Breast epithelium (tissue), 3 donors: ENCODE results near the gene INPP5J.

Source experiments
- POLR2A ChIP-seq: fragments of 450-650 bp; IDR thresholded peaks from one replicate; pipeline ENCODE4 v1.6.1; 2016; ENCODE audit warnings: antibody characterized with exemption, mild to moderate bottlenecking, moderate library complexity
- POLR2AphosphoS5 ChIP-seq, 3 donors: sonication (generic); formaldehyde crosslinking; IDR thresholded peaks; one replicate each; pipeline ENCODE4 v1.6.1; 2017; ENCODE audit warnings: antibody characterized with exemption in 3 of 3
- TF ChIP-seq, protein P1 (sequence below), 3 donors: fragments of 450-650 bp; IDR thresholded peaks; one replicate each; pipeline ENCODE4 v1.5.1; 2016 to 2017; ENCODE audit warnings: antibody characterized with exemption in 3 of 3, mild to moderate bottlenecking in 3 of 3, moderate library complexity in 3 of 3

- TF ChIP-seq, protein P1, sequence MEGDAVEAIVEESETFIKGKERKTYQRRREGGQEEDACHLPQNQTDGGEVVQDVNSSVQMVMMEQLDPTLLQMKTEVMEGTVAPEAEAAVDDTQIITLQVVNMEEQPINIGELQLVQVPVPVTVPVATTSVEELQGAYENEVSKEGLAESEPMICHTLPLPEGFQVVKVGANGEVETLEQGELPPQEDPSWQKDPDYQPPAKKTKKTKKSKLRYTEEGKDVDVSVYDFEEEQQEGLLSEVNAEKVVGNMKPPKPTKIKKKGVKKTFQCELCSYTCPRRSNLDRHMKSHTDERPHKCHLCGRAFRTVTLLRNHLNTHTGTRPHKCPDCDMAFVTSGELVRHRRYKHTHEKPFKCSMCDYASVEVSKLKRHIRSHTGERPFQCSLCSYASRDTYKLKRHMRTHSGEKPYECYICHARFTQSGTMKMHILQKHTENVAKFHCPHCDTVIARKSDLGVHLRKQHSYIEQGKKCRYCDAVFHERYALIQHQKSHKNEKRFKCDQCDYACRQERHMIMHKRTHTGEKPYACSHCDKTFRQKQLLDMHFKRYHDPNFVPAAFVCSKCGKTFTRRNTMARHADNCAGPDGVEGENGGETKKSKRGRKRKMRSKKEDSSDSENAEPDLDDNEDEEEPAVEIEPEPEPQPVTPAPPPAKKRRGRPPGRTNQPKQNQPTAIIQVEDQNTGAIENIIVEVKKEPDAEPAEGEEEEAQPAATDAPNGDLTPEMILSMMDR (IDR thresholded peaks at IDR 0.05), result no peak
- TF ChIP-seq POLR2A, result no peak
- TF ChIP-seq POLR2AphosphoS5 (IDR thresholded peaks at IDR 0.05), result no peak
Observed at GRCh38 chr22:31140746-31141145, 18.0 kb downstream of the INPP5J start.
